ENCODE measurements around the gene RIC8B. TPM values are rescaled to one million over a fixed set of nuclear protein-coding genes. Genes with fewer than 3 reads are reported as not detected.
A peak's percentile ranks its signal among the peaks of the same experiment; 100 is the strongest.
"Not testable (repeated sequence)": the region's sequence is repeated elsewhere in the genome, so short reads cannot be mapped to it uniquely, and the experiment has no call there.

The RIC8B gene
- total RNA-seq, result 29.8 TPM

DNA sequence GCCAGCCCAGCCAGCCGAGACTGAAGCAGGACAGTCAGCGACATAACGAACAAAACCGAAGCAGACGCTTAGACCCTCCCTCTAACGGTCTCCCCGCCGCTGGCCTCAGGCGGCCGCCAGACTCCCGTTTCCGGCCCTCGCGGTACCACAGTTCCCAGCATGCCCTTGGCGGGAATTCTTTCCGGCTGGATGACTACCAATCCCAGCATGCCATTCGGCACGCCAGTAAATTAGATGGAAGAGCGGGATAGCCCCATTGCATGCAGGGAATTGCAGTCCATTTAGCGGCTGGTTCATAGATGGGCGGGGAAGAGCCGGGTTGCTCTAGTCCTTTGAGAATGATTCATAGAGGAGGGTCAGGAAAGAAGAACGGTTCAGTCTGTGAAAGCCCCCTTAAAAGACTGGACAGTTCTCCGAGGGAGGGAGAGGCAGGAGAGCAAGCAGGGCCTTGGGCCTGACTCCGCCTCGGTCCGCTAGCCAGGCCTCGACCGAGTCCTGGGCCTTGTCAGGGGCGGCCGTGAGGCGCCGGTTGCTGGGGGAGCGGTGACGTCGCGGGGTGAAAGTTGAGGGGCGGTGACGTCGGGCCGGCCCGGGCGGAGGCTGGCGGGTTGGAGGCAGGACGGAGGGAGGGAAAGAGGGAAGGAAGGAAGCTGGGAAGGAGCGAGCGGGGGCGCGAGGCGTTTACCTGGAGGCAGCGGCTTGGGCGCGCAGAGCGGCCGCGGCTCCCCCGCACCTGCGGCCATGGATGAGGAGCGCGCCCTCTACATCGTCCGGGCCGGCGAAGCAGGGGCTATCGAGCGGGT is at the start of gene RIC8B:
TSS of gene RIC8B (plus strand) at position 678 of the 803 bp plus-strand sequence. CDS start at position 742, 64 bp downstream.
- no peak for FAIRE-seq
- peak; percentile 89 to 93 for DNase-seq (ENCODE audit: low spot score in 2 of 2)

GRCh38 chr12:106724934-106725333 is 49.5 kb upstream of the RIC8B start:
- FAIRE-seq (no peak), DNase-seq (ENCODE audit: low spot score in 2 of 2) (no peak)

DNA sequence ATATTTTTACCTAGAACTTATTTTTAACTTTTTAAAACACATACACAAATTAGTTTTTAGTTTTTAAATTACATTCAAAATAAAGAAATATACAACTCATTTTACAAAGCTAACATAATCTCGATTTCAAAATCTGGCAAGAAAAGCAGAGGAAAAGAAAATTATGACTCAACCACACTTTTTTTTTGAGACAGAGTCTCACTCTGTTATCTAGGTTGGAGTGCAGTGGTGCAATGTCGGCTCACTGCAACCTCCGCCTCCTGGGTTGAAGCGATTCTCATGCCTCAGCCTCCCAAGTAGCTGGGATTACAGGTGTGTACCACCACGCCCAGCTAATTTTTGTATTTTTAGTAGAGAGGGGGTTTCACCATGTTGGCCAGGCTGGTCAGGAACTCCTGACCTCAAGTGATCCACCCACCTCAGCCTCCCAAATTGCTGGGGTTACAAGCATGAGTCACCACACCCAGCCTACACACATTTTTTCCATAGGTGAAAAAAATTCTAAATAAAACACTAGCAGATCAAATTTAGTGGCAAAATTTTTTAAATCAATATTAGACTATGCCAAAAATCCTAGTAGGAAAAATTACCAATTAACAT is 47.8 kb upstream of the RIC8B start:
- peak; percentile 58 for FAIRE-seq
- DNase-seq (ENCODE audit: low spot score in 2 of 2), result not testable (repeated sequence)

DNA sequence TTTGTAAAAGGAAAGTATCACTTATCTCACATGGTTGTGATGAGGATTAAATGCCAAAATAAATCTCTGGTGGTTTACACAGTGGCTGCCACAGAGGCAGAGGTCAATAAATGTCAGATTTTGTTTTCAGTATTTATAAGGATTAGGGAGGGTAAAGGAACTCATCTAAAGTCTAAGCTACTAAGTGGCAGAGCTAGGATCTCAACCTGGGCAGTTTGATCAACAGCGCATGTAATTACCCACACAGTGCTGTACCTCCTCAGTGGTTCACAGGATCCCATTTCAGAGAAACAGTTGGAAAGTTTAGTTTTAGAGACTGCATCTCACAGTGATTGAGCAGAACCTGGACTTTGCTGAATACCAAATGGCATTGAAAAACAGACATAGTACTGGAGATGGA is 44.9 kb upstream of the RIC8B start:
- FAIRE-seq, result no peak

DNA sequence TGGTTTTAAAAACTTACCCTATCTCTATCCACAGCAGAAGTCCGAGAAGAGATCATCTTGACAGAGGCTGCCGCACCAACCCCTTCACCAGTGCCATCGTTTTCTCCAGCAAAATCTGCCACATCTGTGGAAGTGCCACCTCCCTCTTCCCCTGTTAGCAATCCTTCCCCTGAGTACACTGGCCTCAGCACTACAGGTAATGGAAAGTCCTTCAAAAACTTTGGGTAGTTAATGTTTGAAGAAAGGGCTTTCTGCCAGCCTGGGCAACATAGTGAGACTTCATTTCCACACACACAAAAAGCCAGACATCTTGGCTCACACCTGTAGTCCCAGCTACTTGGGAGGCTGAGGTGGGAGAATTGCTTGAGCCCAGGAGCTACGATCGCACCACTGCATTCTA is 41.6 kb upstream of the RIC8B start:
- FAIRE-seq, result no peak
- no peak for DNase-seq (ENCODE audit: low spot score in 2 of 2)

More for the DNA sequence above, 44.9 kb upstream of the RIC8B start:
- DNase-seq (ENCODE audit: low spot score in 2 of 2), result no peak

DNA sequence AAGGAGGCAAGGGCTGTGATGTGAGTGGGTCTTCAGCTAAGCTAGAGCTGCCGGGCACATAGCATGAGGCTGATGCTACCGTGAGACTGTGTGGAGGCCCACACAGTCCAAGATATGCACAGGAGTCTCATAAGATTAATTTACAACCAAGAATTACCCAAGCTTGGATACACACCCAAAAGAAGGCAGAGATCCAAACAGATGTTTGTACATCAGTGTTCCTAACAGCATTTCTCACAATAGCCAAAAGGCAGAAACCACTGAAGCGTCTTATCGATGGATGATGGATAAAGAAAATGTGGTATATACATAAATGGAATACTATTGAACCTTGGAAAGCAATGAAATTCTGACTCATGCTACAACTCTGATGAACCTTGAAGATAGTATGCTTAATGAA is 40.8 kb upstream of the RIC8B start:
- DNase-seq (ENCODE audit: low spot score in 2 of 2) (no peak), FAIRE-seq (no peak)

DNA sequence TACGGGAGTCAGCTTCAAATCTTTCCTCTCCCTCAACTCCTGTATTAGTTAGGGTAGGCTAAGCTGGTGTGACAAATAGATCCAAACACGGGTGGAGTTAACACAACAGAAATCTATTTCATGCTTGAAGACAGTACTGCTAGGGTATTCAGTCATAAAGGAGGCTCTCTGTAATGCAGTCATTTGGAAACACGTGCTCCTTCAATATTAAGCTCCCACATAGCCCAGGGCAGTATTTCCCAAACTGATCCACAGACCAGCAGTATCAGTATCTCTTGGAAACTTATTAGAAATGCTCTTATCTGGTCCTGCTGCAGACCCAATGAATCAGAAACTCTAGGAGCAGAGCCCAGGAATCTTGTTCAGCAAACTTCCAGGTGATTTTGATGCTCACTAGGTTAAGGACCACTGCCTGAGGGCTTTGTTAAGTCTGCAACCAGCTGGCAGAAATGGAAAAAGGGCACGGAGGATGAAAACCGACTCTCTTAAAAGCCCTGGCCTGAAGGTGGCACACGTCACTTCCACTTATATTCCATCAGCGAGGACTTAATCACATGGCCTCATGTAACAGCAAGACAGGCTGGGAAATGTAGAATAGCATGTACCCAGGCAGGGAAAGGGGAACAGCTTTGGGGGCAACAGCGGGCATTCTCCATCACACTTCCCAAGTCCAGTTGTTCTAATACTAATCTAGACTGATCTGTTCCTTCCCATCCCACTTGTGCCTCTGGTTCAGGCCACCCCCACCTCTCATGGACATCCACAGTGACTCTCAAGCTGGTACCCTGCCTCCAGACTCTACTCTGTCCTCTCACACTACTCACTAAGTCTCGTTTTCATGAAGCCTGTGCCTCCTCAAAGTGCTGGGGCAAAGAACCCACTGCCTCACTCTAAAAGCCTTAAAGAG is 38.2 kb upstream of the RIC8B start:
- no peak for DNase-seq (ENCODE audit: low spot score in 2 of 2)
- FAIRE-seq, result no peak

GRCh38 chr12:106739318-106739717 is 35.2 kb upstream of the RIC8B start:
- no peak for DNase-seq (ENCODE audit: low spot score in 2 of 2)
- FAIRE-seq, result no peak

DNA sequence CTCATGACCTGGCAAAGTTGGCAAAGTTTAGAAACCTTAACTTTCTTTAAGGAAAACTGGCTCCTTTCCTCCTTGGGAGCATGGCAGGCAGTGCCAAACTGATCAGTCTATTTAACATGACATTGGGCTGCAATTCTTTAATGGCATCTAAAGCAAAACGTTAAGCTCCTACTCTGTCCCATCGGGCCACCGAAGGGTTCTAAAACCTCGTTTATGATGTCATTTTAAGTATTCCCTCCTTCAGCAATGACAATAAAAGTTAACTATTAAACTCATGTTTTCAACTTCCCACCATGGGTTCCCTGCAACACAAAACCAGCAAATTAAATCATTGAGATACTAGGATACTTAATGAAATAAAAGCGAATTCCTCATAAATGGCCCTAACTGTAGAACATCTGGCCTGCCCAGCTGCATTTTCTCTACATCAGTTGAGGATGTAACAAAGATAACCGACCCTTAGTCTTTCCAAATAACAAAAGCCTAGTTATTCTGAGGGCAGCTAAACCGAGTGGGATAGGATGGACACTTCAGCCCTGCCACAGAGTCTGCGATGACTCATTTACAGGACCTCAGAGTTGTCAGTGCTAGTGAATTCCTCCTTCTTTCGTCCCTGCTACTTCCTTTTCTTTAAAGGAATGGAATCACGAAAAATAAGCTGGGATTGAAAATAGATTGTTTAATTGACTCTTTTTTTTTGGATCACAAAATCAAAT is 34.5 kb upstream of the RIC8B start:
- no peak for DNase-seq (ENCODE audit: low spot score in 2 of 2)

GRCh38 chr12:106740818-106741217 is 33.7 kb upstream of the RIC8B start:
- DNase-seq (ENCODE audit: low spot score in 2 of 2), result no peak
- no peak for FAIRE-seq

More for the DNA sequence above, 34.5 kb upstream of the RIC8B start:
- no peak for FAIRE-seq

- FAIRE-seq (no peak), DNase-seq (ENCODE audit: low spot score in 2 of 2) (no peak)
These were observed 33.2 kb upstream of the RIC8B start for GRCh38 chr12:106741247-106741646.

- FAIRE-seq (no peak), DNase-seq (ENCODE audit: low spot score in 2 of 2) (no peak)
These were observed 31.1 kb upstream of the RIC8B start for GRCh38 chr12:106743270-106743988.

GRCh38 chr12:106744600-106744999 is 29.9 kb upstream of the RIC8B start:
- FAIRE-seq (no peak), DNase-seq (ENCODE audit: low spot score in 2 of 2) (no peak)

DNA sequence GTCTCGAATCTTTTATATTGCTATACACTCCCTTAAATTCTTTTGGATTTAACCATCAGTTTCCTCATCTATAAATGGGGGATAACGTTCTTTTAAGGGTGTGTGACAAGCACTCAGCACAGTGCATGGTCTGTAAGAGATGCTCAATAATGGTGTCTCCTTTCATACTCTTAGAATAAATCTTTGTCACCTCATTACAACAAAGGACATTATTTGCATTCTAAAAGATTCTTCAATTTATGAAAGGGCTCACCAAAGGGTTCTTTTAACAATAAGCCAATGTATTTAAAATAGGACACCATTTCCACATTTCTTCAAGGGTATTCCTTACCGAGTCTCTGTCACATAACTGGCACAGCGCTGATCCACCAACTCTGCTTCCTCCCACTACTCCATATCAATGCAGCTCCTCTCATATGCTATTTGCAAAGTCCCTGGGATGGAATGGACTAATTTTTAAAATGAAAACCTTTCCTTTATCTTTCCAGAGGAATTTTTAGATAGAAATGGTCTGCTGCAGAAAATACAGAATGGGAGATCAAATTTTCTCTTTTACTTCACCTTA is 29.2 kb upstream of the RIC8B start:
- DNase-seq (ENCODE audit: low spot score in 2 of 2) (no peak), FAIRE-seq (no peak)

- FAIRE-seq (no peak), DNase-seq (ENCODE audit: low spot score in 2 of 2) (no peak)
These were observed 26.5 kb upstream of the RIC8B start for GRCh38 chr12:106747973-106748436.

- DNase-seq (ENCODE audit: low spot score in 2 of 2) (no peak), FAIRE-seq (no peak)
These were observed 24.0 kb upstream of the RIC8B start for GRCh38 chr12:106750524-106750923.

- no peak for FAIRE-seq
- no peak for DNase-seq (ENCODE audit: low spot score in 2 of 2)
These were observed 21.0 kb upstream of the RIC8B start for GRCh38 chr12:106753526-106753925.

- no peak for FAIRE-seq
These were observed 20.2 kb upstream of the RIC8B start for GRCh38 chr12:106754331-106754730.

GRCh38 chr12:106757623-106758348 is 16.7 kb upstream of the RIC8B start:
- FAIRE-seq (no peak), DNase-seq (ENCODE audit: low spot score in 2 of 2) (no peak)

More at GRCh38 chr12:106754331-106754730, 20.2 kb upstream of the RIC8B start:
- DNase-seq (ENCODE audit: low spot score in 2 of 2), result no peak

Measured in frontal cortex (tissue), 4 donors.